Measurements from ENCODE around the gene NCLN.
"Not testable (repeated sequence)": the region's sequence is repeated elsewhere in the genome, so short reads cannot be mapped to it uniquely, and the experiment has no call there.

The NCLN gene

DNA sequence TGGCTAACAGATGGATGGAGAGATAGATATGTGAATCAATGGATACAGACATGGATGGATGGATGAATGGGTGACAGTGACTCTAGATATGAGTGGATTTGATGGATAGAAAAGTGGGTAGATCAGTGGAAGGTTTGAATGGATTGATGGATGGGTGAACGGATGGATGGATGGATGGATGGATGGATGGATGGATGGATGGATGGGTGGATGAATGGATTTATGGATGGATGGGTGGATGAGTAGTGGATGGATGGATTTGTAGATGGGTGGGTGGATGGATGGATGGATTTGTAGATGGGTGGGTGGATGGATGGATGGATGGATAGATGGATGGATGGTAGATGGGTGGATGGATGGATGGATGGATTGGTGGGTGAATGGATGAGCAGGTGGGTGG, 45.6 kb downstream of the NCLN start:
- DNase-seq, result no peak

DNA sequence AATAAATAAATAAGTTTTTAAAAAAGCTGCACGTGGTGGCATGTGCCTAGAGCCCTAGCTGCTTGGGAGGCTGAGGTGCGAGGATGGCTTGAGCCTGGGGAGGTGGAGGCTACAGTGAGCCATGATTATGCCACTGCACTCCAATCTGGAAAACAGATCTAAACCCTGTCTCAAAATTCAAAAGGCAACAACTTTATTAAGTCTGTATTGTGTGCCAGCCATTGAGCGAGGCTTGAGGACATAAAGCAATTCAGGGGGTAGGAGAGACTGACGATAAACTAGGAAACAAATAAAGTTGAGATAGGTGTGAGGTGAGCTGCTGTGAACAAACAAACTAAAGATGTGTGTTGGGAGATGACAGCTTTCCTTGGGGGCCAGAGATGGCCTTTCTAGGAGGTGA, 47.4 kb downstream of the NCLN start:
- no peak for DNase-seq

GRCh38 chr19:3233831-3234230, 48.1 kb downstream of the NCLN start:
- no peak for DNase-seq

GRCh38 chr19:3234800-3235199, 49.1 kb downstream of the NCLN start:
- no peak for DNase-seq

GRCh38 chr19:3235604-3236003, 49.9 kb downstream of the NCLN start:
- DNase-seq, result not testable (repeated sequence)

- no peak for DNase-seq
These were observed 50.5 kb downstream of the NCLN start for GRCh38 chr19:3236272-3236671.

GRCh38 chr19:3238066-3238561, 52.4 kb downstream of the NCLN start:
- DNase-seq, result no peak

DNA sequence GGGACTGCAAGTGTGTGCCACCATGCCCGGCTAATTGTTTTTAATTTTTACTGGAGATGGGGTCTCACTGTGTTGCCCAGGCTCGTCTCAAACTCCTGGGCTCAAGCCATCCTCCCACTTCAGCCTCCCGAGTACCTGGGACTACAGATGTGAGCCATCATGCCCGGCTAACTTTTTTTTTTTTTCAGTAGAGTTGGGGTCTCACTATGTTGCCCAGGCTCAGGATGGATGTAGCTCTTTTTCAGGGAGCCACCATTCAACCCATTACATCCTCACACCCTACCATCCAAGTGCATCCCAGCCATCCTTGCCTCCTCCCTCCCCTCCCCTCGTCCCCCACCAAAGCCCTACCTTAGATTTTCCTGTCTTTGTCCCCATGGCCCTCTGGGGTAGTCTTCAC, 53.6 kb downstream of the NCLN start:
- DNase-seq, result no peak

- DNase-seq, result no peak
These were observed 58.3 kb downstream of the NCLN start for GRCh38 chr19:3243819-3244700.

GRCh38 chr19:3245050-3245449, 59.3 kb downstream of the NCLN start:
- no peak for DNase-seq

- DNase-seq, result no peak
These were observed 63.1 kb downstream of the NCLN start for GRCh38 chr19:3248728-3249326.

DNA sequence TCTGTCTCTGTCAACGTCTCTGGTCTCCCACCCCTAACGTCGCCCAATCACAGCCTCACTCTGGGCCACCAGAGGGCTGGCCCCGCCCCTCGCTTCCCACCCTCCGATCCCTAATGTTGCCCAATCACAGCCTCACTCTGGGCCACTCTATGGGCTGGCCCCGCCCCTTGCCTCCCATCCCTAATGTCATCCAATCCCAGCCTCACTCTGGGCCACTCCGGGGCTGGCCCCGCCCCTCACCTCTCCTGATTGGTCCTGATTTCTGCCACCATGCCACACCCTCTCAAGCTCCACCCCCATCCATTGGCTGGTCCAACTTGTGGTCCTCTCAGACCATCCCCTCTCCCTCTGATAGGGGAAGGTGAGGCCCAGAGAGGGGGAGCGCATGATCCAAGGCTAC, 63.7 kb downstream of the NCLN start:
- no peak for DNase-seq

GRCh38 chr19:3250675-3251074, 64.9 kb downstream of the NCLN start:
- no peak for DNase-seq

DNA sequence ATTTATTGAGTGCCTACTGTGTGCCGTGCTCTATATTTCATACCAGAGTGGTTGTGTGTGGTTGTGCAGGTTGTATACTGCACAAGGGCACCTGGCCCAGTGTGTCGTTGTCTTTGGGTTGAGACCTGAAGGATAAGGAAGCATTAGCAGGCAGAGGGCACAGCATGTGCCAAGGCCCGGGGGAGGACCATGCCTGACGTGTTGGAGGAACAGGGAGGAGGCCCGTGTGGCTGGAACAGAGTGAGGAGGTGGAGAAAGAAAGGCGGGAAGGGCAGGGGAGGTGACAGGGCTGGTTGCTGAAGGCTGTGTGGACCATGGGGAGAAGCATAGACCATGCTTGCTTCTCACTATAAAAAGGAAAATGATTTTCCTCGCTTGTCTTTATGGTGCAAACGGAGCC, 65.5 kb downstream of the NCLN start:
- DNase-seq, result no peak

- DNase-seq, result no peak
These were observed 66.9 kb downstream of the NCLN start for GRCh38 chr19:3252650-3253049.

DNA sequence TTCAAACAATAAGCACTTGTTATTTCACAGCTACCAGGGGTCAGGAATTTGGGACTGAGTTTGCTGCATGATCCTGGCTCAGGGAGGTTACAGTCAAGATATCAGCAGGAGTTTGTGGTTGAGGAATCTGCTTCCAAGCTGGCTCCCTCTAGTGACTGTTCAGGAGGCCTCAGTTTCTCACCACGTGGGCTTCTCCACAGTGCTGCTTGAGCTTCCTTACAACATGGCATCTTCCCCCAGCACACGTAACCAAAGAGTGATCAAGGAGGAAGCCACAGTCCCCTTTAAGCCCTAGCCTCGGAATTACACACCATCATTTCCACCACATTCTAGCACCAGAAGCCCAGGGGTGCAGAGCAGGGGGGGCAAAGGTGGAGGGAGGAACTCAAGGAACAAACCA, 67.5 kb downstream of the NCLN start:
- no peak for DNase-seq

DNA sequence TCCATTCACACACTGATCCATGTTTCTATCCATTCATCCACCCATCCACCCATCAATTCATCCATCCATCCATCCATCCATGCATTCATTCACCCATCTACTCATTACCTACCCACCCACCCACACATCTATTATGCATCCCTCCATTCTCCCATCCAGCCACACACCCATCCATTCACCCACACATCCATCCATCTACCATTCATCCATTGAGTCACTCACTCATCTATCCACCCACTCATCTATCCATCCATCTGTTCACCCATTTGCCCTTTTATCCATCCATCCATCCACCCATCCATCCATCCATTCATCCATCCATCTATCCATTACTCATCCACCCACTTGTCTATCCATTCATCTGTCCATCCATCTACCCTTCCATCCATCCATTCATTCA, 68.8 kb downstream of the NCLN start:
- no peak for DNase-seq

- DNase-seq, result no peak
These were observed 71.3 kb downstream of the NCLN start for GRCh38 chr19:3257071-3257470.
